Prostate gland (tissue), 2 donors: Measurements from ENCODE around the gene LDLRAD4. TPM values are rescaled to one million over a fixed set of nuclear protein-coding genes. Genes with fewer than 3 reads are reported as not detected.

Source experiments
- DNase-seq: peaks from one replicate; pipeline ENCODE4 v3.0.0-alpha.2; 2019; ENCODE audit warnings: low spot score
- H3K27ac ChIP-seq, 2 donors: fragments of 200-600 bp; sonication (generic); 2 replicates each; pipeline ENCODE4 v1.5.1; 2017 to 2019
- H3K27me3 ChIP-seq: fragments of 200-600 bp; sonication (generic); replicated peaks from 2 replicates; pipeline ENCODE4 v1.5.1; 2019; ENCODE audit not compliant: insufficient read depth
- H3K36me3 ChIP-seq, 2 donors: fragments of 200-600 bp; sonication (generic); 1 replicate in 1 of 2; 2 replicates in 1 of 2; pipeline versions ENCODE4 v1.5.1 to v1.8.1; 2017 to 2019
- H3K4me1 ChIP-seq: fragments of 200-600 bp; sonication (generic); replicated peaks from 2 replicates; pipeline ENCODE4 v1.5.1; 2019
- H3K4me3 ChIP-seq, 2 donors: fragments of 200-600 bp; sonication (generic); 2 replicates each; pipeline ENCODE4 v1.5.1; 2017 to 2019
- H3K9me3 ChIP-seq: fragments of 200-600 bp; sonication (generic); 2 replicates; pipeline ENCODE4 v1.5.1; 2017
- POLR2A ChIP-seq: fragments of 450-650 bp; IDR thresholded peaks from one replicate; pipeline ENCODE4 v1.6.1; 2016; ENCODE audit warnings: antibody characterized with exemption, mild to moderate bottlenecking
- POLR2AphosphoS5 ChIP-seq: sonication (generic); formaldehyde crosslinking; IDR thresholded peaks from one replicate; pipeline ENCODE4 v1.6.1; 2017; ENCODE audit warnings: antibody characterized with exemption
- WGBS: methylation state at CpG from one replicate; pipeline ENCODE4 v1.1.5; 2018; 5-methylcytosine and 5-hydroxymethylcytosine counted together
- intact Hi-C: fragments of 100-400 bp; cut with DNase I; formaldehyde crosslinking; loops from one replicate; pipeline ENCODE4 v1.14.2; 2022
- total RNA-seq, 2 donors: library from RNA; depleted of rRNA; stranded (reverse); fragments of >200 nt; gene quantifications; one replicate each; pipeline ENCODE4 v1.1.0, GENCODE V29; 2016
- TF ChIP-seq, protein P1 (sequence below), 4 experiments: fragments of 200-600 bp in 2 of 4; fragments of 450-650 bp in 2 of 4; sonication (generic) in 2 of 4; IDR thresholded peaks; 1 replicate in 3 of 4; 2 replicates in 1 of 4; pipeline ENCODE4 v1.5.1; 2016 to 2019; ENCODE audit warnings: antibody characterized with exemption in 4 of 4, mild to moderate bottlenecking in 2 of 4, moderate library complexity in 2 of 4

Gene LDLRAD4
- total RNA-seq, 2 donors from 2014 or later: 59.9 to 107 TPM

DNA sequence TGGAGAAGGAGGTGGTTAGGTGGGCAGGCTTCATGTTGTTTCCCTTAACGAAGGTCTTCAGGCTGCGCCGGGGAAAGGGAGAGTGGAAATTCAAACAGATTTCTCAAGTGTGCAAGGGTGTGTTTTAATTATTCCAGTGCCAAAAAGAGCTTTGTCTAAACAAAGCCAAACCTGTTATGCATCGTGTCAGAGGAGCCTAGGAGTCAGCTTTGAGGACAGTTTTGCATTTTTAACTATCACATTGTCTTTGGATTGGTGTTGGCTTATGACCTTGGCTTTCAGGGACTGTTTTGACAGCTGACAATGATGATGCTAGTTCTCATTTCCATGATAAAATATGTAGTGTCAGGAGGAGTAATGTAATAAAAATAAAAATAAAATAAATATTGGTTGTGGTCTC, 144.8 kb downstream of the LDLRAD4 start:
- Histone ChIP-seq H3K27ac (no peak overlapping the region), H3K36me3 (no peaks in the 10 kb centered on the region), H3K4me1 (no peaks in the 10 kb centered on the region), H3K27me3 (no peaks in the 10 kb centered on the region), H3K9me3 (no peaks in the 10 kb centered on the region), H3K4me3 (no peak overlapping the region)
- intact Hi-C loops: no loop called here
- no peak for TF ChIP-seq POLR2AphosphoS5
- TF ChIP-seq POLR2A: no peak
- TF ChIP-seq, protein P1, sequence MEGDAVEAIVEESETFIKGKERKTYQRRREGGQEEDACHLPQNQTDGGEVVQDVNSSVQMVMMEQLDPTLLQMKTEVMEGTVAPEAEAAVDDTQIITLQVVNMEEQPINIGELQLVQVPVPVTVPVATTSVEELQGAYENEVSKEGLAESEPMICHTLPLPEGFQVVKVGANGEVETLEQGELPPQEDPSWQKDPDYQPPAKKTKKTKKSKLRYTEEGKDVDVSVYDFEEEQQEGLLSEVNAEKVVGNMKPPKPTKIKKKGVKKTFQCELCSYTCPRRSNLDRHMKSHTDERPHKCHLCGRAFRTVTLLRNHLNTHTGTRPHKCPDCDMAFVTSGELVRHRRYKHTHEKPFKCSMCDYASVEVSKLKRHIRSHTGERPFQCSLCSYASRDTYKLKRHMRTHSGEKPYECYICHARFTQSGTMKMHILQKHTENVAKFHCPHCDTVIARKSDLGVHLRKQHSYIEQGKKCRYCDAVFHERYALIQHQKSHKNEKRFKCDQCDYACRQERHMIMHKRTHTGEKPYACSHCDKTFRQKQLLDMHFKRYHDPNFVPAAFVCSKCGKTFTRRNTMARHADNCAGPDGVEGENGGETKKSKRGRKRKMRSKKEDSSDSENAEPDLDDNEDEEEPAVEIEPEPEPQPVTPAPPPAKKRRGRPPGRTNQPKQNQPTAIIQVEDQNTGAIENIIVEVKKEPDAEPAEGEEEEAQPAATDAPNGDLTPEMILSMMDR (IDR thresholded peaks at IDR 0.05): no peak
- 49% methylated on average over 4 of the region's 4 CpGs for WGBS
- no peak for DNase-seq

DNA sequence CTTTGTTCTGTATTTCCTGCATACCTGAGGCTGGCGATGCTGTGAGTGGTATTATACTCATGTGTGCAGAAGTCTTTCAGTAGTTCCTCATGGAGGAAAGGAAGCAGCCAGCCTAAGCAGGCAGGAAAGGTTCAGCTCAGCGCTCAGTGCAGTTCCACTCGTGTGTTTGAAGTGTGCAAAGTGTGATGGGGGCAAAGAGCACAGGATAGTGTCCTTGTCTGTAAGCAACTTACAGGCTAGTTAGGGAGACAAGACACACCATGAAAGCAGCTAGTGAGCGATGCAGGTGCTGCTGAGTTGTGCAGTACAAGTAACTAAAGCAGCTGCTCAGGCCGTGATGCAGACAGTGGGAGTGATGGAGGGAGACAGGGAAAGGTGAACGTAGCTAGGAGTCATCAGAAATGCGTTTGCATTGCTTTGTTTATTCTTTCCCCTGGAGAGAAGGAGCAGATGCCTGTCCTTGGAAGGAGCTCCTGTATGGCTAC, 146.2 kb downstream of the LDLRAD4 start:
- Histone ChIP-seq H3K9me3 (no peaks in the 10 kb centered on the region), H3K4me3 (no peak overlapping the region), H3K36me3 (no peaks in the 10 kb centered on the region), H3K27me3 (no peaks in the 10 kb centered on the region), H3K4me1 (peaks cover 4% of the 10 kb centered on the region), H3K27ac (no peak overlapping the region)
- DNase-seq: no peak
- 81% methylated on average over 7 of the region's 7 CpGs for WGBS
- no peak for TF ChIP-seq POLR2AphosphoS5
- no peak for TF ChIP-seq POLR2A
- TF ChIP-seq, protein P1 (IDR thresholded peaks at IDR 0.05): no peak
- intact Hi-C loops: no loop called here

DNA sequence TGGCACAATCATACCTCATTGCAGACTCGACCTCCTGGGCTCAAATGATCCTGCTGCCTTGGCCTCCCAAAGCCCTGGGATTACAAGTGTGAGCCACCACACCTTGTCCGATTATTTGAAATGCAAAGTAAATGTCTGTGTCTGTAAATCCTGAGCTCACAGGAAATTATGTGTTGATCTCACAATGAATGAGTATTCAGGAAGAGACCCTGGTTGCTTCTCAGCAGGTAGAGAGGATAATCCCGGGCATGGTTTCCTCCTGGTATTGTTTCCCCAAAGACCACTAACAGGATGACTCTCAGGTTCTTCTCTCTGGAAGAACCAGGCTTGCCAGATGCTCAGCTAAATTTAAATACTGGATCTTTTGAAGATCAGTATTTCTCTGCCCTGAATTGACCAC, 147.6 kb downstream of the LDLRAD4 start:
- 89% methylated on average over 3 of the region's 3 CpGs for WGBS
- intact Hi-C loops: no loop called here
- no peaks in the 10 kb centered on the region for H3K27me3 ChIP-seq
- H3K9me3 ChIP-seq: no peaks in the 10 kb centered on the region
- no peak for DNase-seq
- no peak overlapping the region for H3K4me3 ChIP-seq
- no peak overlapping the region for H3K27ac ChIP-seq
- no peaks in the 10 kb centered on the region for H3K36me3 ChIP-seq
- TF ChIP-seq POLR2AphosphoS5: no peak
- no peak for TF ChIP-seq POLR2A
- TF ChIP-seq, protein P1 (IDR thresholded peaks at IDR 0.05): no peak
- H3K4me1 ChIP-seq: peaks cover 4% of the 10 kb centered on the region

DNA sequence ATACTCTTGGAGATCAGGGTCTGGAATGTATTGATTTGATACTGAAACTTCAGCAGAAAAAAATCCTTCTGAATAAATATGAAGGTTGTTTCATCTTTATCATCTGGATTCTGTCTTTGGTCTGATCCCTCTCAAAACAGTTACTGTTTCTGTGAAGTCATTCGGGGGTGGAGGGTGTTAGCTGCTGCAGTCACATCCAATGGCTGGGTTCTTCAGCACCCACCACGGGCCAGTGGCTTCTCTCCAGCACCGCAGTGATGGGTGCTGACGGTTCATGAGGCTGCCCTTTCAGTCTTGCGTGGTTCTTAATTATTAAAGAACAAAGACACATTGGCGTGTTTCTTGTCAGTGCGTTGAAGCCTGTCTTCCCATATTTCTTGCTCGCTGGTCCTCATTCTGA, 148.0 kb downstream of the LDLRAD4 start:
- TF ChIP-seq, protein P1 (IDR thresholded peaks at IDR 0.05): no peak
- TF ChIP-seq POLR2AphosphoS5 (no peak), POLR2A (no peak)
- Histone ChIP-seq H3K36me3 (no peaks in the 10 kb centered on the region), H3K27me3 (no peaks in the 10 kb centered on the region), H3K4me1 (peaks cover 4% of the 10 kb centered on the region), H3K9me3 (no peaks in the 10 kb centered on the region), H3K27ac (no peak overlapping the region), H3K4me3 (no peak overlapping the region)
- no peak for DNase-seq
- intact Hi-C loops: no loop called here
- WGBS: 94% methylated on average over 8 of the region's 8 CpGs
